D721Med (cell line): ENCODE results near the gene ZSCAN20.

Experiments used
- DNase-seq: peaks from one replicate; pipeline ENCODE4 v3.0.0; 2011; ENCODE audit warnings: low spot score; ENCODE audit not compliant: insufficient read length
- FAIRE-seq: peaks from 2 replicates; lab custom pipeline; 2011; peaks lifted over from hg19 to GRCh38; lab: Jason Lieb, UNC
- TF ChIP-seq, protein P1 (sequence below): IDR thresholded peaks from 2 replicates; pipeline ENCODE4 v1.5.1; 2012; ENCODE audit warnings: mild to moderate bottlenecking, control low read depth; ENCODE audit not compliant: insufficient read depth; ENCODE audit errors: missing control alignments

Gene ZSCAN20

DNA sequence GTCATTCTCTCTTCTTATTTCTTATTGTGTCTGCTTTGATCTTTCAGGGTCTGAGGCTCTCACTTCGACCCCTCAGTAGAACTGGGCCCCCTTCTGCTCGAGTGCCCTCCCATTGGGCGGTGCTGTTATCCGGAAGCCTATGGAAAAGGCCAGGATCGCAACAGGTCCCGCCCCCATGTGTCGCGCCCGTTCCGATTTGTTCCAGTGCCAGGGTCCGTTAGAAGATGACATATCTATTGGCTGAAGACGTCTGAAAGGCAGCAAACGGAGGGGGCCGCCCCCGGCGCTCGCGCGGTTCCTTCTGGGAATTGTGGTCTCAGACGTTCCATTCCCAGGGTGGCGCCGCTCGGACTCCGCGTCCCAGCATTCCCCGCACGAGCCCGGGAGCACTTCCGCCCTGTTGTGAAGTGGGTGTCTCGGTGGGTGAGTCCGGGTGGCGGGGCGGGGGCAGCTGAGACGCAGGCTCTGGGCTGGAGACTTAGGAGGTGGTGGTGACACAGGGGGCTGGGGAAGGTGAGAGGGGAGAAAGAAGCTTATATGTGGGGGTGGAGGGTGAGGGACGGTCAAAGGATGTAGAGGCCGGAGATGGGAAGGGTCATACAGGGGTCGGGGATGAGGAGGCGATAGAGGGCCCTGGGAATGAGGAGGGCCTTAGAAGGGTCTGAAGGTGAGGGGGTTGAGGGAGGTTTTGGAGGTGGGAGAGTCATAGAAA is at the start of gene ZSCAN20:
Gene ZSCAN20, plus strand, starts transcription at position 377 of the 712 bp plus-strand sequence. CDS start 6,644 bp downstream, outside the sequence.
- TF ChIP-seq, protein P1, sequence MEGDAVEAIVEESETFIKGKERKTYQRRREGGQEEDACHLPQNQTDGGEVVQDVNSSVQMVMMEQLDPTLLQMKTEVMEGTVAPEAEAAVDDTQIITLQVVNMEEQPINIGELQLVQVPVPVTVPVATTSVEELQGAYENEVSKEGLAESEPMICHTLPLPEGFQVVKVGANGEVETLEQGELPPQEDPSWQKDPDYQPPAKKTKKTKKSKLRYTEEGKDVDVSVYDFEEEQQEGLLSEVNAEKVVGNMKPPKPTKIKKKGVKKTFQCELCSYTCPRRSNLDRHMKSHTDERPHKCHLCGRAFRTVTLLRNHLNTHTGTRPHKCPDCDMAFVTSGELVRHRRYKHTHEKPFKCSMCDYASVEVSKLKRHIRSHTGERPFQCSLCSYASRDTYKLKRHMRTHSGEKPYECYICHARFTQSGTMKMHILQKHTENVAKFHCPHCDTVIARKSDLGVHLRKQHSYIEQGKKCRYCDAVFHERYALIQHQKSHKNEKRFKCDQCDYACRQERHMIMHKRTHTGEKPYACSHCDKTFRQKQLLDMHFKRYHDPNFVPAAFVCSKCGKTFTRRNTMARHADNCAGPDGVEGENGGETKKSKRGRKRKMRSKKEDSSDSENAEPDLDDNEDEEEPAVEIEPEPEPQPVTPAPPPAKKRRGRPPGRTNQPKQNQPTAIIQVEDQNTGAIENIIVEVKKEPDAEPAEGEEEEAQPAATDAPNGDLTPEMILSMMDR = no peak
- FAIRE-seq = no peak

DNA sequence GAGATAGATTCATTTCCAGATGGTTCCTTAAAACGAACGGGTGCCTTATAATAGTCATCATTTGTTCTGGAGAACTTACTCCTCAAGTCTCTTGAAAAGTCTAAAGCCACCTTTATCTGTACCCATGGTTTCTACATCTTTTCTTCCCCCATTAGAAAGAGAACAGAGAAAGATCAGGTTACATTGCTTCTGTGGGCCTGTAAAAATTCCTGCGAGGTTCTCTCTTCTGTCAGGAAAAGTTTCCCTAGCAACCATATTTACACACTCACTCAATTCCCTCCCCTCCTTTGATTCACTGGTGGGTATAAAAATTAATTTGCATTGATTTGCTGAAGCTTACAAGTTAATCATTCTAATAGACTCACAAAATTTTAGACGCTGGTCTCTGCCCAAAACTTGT is 48.2 kb upstream of the ZSCAN20 start:
- no peak for FAIRE-seq

More for the DNA sequence above, at the start of gene ZSCAN20:
- peak; percentile 52 for DNase-seq

GRCh38 chr1:33424610-33425009 is 47.8 kb upstream of the ZSCAN20 start:
- DNase-seq = no peak
- no peak for FAIRE-seq
- TF ChIP-seq, protein P1 = no peak

More for the DNA sequence above, 48.2 kb upstream of the ZSCAN20 start:
- DNase-seq = no peak
- TF ChIP-seq, protein P1 = no peak

DNA sequence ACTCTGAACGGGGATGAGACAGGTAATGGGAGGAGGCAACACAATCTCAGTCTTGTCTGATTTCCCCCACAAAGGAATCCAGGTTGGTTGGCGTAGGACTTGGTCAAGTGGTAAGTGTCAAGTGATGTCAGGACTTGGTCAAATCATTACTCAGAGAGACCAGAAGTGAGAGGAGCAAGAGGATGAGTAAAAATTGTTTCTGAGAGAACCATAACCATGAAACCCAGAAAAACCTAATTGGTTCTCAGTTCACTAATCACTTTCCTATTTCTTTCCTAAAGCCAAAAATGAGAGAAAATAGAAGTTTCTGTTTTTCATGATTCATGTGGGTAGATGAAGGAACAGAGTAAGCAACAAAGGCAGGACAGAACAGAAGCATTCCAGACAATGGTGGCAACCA is 46.5 kb upstream of the ZSCAN20 start:
- TF ChIP-seq, protein P1 = no peak
- DNase-seq (no peak), FAIRE-seq (no peak)

DNA sequence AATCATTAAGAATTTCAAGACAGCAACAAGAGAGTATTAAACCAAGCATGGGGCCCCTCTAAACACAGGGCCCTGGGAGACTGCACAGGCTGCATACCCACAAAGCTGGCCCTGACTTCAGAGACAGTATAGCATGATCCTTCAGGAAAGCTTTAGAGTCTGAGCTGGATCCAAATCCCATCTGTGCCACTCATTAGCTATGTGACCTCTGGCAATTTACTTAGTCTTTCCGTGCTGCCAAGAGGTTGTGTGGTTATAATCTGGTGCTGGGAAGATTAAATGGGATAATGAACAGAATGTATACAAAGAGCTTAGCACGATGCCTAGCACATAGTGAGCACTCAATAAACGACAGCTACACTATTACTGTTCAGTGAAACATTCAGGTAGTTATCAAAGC is 45.5 kb upstream of the ZSCAN20 start:
- DNase-seq = no peak
- FAIRE-seq = peak; percentile 97
- TF ChIP-seq, protein P1 = no peak

DNA sequence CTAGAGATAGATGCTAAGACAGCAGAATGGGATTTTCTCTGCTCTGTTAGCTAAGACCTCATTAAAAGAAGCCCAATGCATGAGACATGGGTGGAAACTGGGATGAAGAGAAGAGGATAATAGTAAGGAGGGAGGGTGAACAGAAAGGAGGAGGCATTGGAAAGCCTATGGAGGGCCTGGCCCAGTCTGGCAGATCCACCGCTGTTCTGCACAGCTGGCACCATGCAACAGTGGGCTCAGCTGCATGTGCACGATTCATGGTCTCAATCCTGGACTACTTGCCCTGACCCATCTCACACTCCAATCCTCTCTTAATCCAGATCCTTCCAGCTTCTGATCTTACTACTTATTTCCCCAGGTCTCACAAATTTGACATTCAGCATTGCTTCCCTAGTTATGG is 43.8 kb upstream of the ZSCAN20 start:
- TF ChIP-seq, protein P1 = no peak
- DNase-seq (no peak), FAIRE-seq (no peak)

GRCh38 chr1:33429332-33429731 is 43.1 kb upstream of the ZSCAN20 start:
- no peak for DNase-seq
- TF ChIP-seq, protein P1 = no peak
- FAIRE-seq = no peak
